ENCODE measurements around the gene CACNA1S. TPM values are rescaled to one million over a fixed set of nuclear protein-coding genes. Genes with fewer than 3 reads are reported as not detected.

Gene CACNA1S
- total RNA-seq, 1 donor from 2014 or later: 0.07 TPM

- Mint-ChIP-seq H3K27ac (ENCODE audit: unreplicated experiment) (no peak overlapping the region), H3K27me3 (ENCODE audit: low read depth) (no peaks in the 10 kb centered on the region), H3K4me1 (peaks cover 6% of the 10 kb centered on the region), H3K9me3 (no peaks in the 10 kb centered on the region), H3K36me3 (ENCODE audit: low read depth) (no peaks in the 10 kb centered on the region), H3K4me3 (no peak overlapping the region)
- no peak for DNase-seq (ENCODE audit: low read depth, low spot score)
- TF ChIP-seq CTCF (conservative IDR thresholded peaks at IDR 0.05): no peak
These were observed 73.9 kb downstream of the CACNA1S start for GRCh38 chr1:201038186-201038876.

- TF ChIP-seq CTCF (conservative IDR thresholded peaks at IDR 0.05): no peak
- Mint-ChIP-seq H3K27ac (ENCODE audit: unreplicated experiment) (no peak overlapping the region), H3K4me1 (no peaks in the 10 kb centered on the region), H3K9me3 (no peaks in the 10 kb centered on the region), H3K27me3 (ENCODE audit: low read depth) (no peaks in the 10 kb centered on the region), H3K36me3 (ENCODE audit: low read depth) (no peaks in the 10 kb centered on the region), H3K4me3 (no peak overlapping the region)
- DNase-seq (ENCODE audit: low read depth, low spot score): no peak
These were observed 75.9 kb downstream of the CACNA1S start for GRCh38 chr1:201036188-201036842.

- no peaks in the 10 kb centered on the region for H3K36me3 Mint-ChIP-seq (ENCODE audit: low read depth)
- no peak for TF ChIP-seq CTCF (conservative IDR thresholded peaks at IDR 0.05)
These were observed 77.6 kb downstream of the CACNA1S start for GRCh38 chr1:201034671-201035070.

DNA sequence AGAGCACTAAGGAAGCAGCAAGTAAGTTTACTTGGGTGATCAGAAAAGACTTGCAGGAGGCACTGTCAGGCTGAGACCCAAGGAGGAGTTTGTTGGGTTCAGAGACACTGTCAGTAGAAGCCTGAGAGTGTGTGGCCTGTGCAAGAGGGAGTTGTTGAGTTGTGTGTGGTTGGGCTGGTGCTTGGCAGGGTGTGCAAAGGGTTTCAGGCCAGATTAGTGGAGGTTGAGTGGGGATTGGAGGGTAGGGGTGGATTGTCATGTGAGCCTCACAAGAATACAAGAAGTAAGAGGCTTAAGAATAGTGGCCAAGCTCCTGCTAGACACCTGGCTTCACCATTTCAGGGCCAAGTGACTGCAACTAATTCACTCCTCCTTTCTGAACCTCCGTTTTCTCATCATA is 79.8 kb downstream of the CACNA1S start:
- Mint-ChIP-seq H3K4me1 (peaks cover 9% of the 10 kb centered on the region), H3K27me3 (ENCODE audit: low read depth) (no peaks in the 10 kb centered on the region), H3K27ac (ENCODE audit: unreplicated experiment) (no peak overlapping the region), H3K36me3 (ENCODE audit: low read depth) (no peaks in the 10 kb centered on the region), H3K4me3 (no peak overlapping the region), H3K9me3 (no peaks in the 10 kb centered on the region)
- no peak for TF ChIP-seq CTCF (conservative IDR thresholded peaks at IDR 0.05)
- DNase-seq (ENCODE audit: low read depth, low spot score): no peak

More at GRCh38 chr1:201034671-201035070, 77.6 kb downstream of the CACNA1S start:
- Mint-ChIP-seq H3K27ac (ENCODE audit: unreplicated experiment) (no peak overlapping the region), H3K4me1 (no peaks in the 10 kb centered on the region), H3K27me3 (ENCODE audit: low read depth) (no peaks in the 10 kb centered on the region), H3K4me3 (no peak overlapping the region), H3K9me3 (no peaks in the 10 kb centered on the region)
- no peak for DNase-seq (ENCODE audit: low read depth, low spot score)

GRCh38 chr1:201028461-201028889 is 83.8 kb downstream of the CACNA1S start:
- DNase-seq (ENCODE audit: low read depth, low spot score): no peak
- H3K36me3 Mint-ChIP-seq (ENCODE audit: low read depth): no peaks in the 10 kb centered on the region
- no peak overlapping the region for H3K4me3 Mint-ChIP-seq
- H3K9me3 Mint-ChIP-seq: no peaks in the 10 kb centered on the region
- no peaks in the 10 kb centered on the region for H3K27me3 Mint-ChIP-seq (ENCODE audit: low read depth)
- no peak for TF ChIP-seq CTCF (conservative IDR thresholded peaks at IDR 0.05)
- H3K27ac Mint-ChIP-seq (ENCODE audit: unreplicated experiment): no peak overlapping the region
- peaks cover 40% of the 10 kb centered on the region for H3K4me1 Mint-ChIP-seq

Measured in neural crest cell (in vitro differentiated cells).